RCC 7860 (cell line): ENCODE data around the gene IL4I1.

Experiments
- DNase-seq: peaks from one replicate; pipeline ENCODE4 v3.0.0-alpha.2; 2015; ENCODE audit warnings: low spot score
- FAIRE-seq: peaks from 2 replicates; lab custom pipeline; 2012; peaks lifted over from hg19 to GRCh38; lab: Jason Lieb, UNC

Gene IL4I1

GRCh38 chr19:49904136-49904535, 7.4 kb upstream of the IL4I1 start:
- FAIRE-seq (no peak), DNase-seq (no peak)

- FAIRE-seq (no peak), DNase-seq (no peak)
Measured at GRCh38 chr19:49895566-49896297, 955 bp downstream of the IL4I1 start.

- no peak for DNase-seq
- no peak for FAIRE-seq
Measured at GRCh38 chr19:49894879-49895565, 1.7 kb downstream of the IL4I1 start.

GRCh38 chr19:49894011-49894664, 2.5 kb downstream of the IL4I1 start:
- no peak for DNase-seq

GRCh38 chr19:49892716-49893115, 4.0 kb downstream of the IL4I1 start:
- FAIRE-seq (no peak), DNase-seq (no peak)

More at GRCh38 chr19:49894011-49894664, 2.5 kb downstream of the IL4I1 start:
- FAIRE-seq, result no peak

GRCh38 chr19:49891393-49891792, 5.3 kb downstream of the IL4I1 start:
- no peak for FAIRE-seq
- DNase-seq, result no peak

- DNase-seq, result no peak
Measured at GRCh38 chr19:49890349-49891311, 6.1 kb downstream of the IL4I1 start.

GRCh38 chr19:49889687-49890348, 6.9 kb downstream of the IL4I1 start:
- DNase-seq, result no peak
- FAIRE-seq, result no peak

More at GRCh38 chr19:49890349-49891311, 6.1 kb downstream of the IL4I1 start:
- FAIRE-seq, result no peak

- DNase-seq, result no peak
- FAIRE-seq, result no peak
Measured at GRCh38 chr19:49889038-49889686, 7.5 kb downstream of the IL4I1 start.

- no peak for DNase-seq
- no peak for FAIRE-seq
Measured at GRCh38 chr19:49888510-49888824, 8.2 kb downstream of the IL4I1 start.

GRCh38 chr19:49887665-49888509, 8.8 kb downstream of the IL4I1 start:
- DNase-seq (no peak), FAIRE-seq (no peak)

- FAIRE-seq (no peak), DNase-seq (no peak)
Measured at GRCh38 chr19:49887037-49887664, 9.5 kb downstream of the IL4I1 start.

- DNase-seq (no peak), FAIRE-seq (no peak)
Measured at GRCh38 chr19:49884760-49885159, 11.9 kb downstream of the IL4I1 start.

- FAIRE-seq (no peak), DNase-seq (no peak)
Measured at GRCh38 chr19:49884109-49884508, 12.6 kb downstream of the IL4I1 start.

GRCh38 chr19:49883094-49883493, 13.6 kb downstream of the IL4I1 start:
- no peak for FAIRE-seq
- no peak for DNase-seq

GRCh38 chr19:49882643-49883042, 14.0 kb downstream of the IL4I1 start:
- DNase-seq, result no peak
- FAIRE-seq, result no peak

GRCh38 chr19:49881672-49882394, 14.9 kb downstream of the IL4I1 start:
- DNase-seq (no peak), FAIRE-seq (no peak)

GRCh38 chr19:49881186-49881585, 15.5 kb downstream of the IL4I1 start:
- FAIRE-seq (no peak), DNase-seq (no peak)
